HPDE6-E6E7 (cell line): Measurements from ENCODE around the gene C1QC.
"Not testable (repeated sequence)": the region's sequence is repeated elsewhere in the genome, so short reads cannot be mapped to it uniquely, and the experiment has no call there.

Experiments used
- DNase-seq: peaks from one replicate; pipeline ENCODE4 v3.0.0; 2011; ENCODE audit warnings: missing footprints; ENCODE audit errors: extremely low spot score

C1QC gene

DNA sequence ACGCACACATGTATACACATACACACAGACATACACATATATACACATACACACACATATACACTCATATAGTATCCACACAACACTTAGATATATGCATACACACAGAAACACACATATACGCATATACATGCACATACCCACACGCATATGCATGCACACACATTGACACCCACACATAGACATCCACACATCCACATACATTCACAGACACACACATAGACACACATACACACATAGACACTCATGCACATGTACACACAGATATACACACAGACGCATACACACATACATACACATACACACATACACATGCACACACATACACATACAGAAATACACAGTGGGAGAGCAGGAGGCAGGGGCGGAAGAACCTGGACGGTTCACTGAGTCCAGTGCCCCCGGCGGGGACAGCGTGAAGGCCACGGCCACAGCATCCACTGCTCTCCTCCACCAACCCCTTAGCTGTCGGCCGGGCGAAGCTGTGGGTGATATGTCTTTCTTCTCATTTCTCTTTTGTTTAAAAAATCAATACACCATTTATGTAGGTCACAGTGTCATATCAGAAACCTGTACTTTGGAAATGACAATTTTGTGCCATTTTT, 6.8 kb downstream of the C1QC start:
- no peak for DNase-seq

DNA sequence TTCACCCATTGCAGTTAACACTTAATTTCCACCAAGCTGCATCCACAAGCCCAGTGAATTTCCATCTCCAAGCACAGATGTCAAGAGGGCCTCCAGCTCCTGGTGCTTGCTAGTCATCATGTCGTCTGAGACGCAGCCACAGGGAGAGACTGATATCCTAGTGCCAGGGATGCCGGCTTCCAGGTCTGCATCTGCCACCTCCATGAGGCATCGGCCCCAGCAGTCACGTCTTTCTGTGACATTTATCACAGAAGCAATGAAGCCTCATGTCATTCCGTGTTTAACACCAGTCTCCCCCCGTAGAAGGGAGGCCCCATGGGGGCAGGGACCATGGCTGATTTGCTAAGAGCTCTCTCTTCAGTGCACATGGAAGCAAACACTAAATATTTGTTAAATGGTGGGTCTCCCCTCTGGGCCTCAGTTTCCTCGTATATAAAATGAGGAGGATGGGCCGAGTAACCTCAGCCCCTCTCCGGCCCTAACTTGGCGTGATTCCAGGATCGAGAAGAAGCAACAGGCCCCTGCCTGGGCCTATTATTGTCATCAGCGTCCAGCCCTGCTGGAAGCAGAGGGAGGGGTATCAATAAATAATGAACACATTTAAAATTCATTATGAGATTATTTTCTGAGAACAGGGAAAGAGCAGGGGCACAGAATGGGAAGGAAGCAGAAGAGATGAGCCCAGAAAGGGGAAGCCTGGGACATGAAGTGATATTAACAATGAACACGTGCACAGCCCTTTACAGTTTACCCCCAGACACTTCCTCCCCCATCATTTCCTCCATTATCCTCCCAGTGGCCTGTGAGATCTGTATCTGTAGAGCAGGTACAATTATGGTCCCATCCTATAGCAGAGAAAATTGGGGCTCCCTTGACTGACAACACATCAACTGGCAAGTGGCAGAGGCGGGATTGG, 8.8 kb downstream of the C1QC start:
- no peak for DNase-seq

DNA sequence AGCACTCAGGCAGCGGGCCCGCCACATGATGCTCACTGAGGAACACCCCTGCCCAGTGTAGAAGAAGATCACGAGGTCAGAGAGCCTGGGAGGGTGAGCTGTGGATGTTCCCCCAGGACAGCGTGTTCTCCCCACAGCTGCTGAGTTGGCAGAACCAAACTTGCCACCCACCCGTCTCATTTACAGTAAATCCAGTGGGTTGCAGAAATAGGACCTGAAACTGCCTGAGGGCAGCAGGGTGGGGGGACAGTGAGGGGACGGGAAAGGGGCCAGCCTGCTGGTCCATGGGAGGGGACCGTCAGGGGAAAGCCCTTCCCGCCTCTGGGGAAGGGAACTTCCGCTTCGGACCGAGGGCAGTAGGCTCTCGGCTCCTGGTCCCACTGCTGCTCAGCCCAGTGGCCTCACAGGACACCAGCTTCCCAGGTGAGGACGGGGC, 9.5 kb downstream of the C1QC start, which contains the start of gene C1QB:
C1QB (plus strand) TSS at position 356 of the 436 bp plus-strand sequence. CDS start 6,227 bp downstream, outside the sequence.
- no peak for DNase-seq

DNA sequence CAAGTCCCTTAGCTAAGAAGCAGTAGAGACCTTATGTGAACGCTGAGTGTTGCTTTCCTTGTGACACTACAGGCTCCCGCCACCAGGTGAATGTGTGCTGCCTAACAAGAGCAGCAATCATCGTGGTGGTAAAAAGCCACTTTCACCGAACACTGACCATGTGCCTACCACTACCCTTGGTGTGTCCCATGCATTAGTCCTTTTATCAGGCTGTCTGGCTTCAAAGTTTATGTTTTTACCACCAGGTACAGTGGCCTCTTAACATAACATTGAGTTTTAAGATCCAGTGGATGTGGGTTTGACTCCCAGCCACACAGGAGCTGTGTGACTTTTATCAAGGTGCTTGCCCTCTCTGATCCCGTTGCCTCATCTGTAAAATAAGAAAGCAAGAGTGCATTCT, 11.3 kb downstream of the C1QC start:
- DNase-seq: no peak

DNA sequence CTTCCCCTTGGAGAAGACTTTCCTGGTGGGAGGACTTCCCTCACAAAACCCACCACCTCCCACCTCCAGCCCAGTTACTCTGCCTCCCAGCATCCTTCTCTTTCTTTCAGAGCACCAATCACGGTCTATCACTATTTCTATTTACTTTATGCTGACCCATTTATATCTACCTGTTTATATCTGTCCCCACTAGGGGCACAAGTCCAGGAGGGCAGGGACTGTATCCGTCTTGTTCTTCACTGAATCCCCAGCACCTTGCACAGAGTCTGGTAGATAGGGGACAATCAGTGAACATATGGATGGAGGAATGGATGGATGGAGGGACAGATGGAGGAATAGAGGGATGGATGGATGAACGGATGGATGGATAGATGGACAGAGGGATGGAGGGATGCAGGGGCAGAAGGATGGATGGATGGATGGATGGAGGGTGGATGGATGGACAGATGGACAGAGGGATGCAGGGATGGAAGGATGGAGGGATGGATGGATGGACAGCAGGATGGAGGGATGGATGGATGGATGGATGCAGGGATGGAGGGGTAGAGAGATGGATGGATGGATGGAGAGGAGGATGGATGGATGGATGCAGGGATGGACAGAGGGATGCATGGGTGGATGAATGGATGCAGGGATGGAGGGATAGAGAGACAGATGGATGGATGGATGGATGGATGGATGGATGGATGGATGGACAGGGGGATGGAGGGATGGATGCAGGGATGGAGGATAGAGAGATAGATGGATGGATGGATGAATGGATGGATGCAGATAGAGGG, 15.1 kb downstream of the C1QC start:
- no peak for DNase-seq

DNA sequence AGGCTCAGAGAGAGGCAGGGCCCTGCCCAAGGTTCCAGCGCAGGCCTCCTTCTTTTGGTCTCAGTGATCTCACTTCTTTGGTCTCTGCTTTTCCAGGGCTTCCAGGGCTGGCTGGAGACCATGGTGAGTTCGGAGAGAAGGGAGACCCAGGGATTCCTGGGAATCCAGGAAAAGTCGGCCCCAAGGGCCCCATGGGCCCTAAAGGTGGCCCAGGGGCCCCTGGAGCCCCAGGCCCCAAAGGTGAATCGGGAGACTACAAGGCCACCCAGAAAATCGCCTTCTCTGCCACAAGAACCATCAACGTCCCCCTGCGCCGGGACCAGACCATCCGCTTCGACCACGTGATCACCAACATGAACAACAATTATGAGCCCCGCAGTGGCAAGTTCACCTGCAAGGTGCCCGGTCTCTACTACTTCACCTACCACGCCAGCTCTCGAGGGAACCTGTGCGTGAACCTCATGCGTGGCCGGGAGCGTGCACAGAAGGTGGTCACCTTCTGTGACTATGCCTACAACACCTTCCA, 17.3 kb downstream of the C1QC start:
- no peak for DNase-seq

DNA sequence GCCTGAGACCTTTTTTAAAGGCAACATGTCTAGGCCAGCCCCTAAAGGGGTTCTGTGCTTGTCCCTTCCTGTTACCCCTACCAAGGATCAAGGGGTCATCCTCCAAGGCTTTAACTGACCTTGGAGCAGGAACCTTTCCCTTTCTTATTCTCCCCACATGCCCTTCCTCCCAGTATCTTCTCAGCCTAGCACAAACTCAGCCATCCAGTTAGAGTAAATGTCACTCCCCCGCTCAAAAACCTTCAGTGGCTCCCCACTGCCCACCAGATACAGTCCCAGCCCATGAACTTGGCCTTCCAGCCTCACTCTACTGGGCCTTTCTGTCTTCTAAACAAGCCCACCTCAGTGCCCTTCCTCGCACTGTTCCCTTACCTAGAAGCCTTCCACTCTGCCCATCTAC, 18.4 kb downstream of the C1QC start:
- DNase-seq: no peak

DNA sequence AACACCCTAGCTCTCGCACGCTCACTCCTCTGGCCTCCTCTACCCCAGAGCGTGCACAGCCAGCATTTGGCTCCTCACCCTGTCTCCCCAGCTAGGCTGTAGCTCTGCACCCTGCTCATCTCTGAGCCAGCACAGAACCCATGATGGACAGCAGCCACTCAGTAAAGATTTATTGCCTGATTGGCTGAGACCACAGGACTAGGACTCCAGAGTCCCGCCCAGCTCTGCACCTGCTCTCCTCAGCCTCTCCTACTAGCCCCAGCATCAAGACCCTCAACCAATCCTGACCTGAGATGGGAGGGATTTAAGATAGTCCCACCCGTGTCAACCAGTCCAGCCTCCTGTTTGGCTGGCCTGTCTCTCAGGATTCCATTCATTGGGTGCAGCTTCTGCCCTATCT, 18.9 kb downstream of the C1QC start:
- no peak for DNase-seq

DNA sequence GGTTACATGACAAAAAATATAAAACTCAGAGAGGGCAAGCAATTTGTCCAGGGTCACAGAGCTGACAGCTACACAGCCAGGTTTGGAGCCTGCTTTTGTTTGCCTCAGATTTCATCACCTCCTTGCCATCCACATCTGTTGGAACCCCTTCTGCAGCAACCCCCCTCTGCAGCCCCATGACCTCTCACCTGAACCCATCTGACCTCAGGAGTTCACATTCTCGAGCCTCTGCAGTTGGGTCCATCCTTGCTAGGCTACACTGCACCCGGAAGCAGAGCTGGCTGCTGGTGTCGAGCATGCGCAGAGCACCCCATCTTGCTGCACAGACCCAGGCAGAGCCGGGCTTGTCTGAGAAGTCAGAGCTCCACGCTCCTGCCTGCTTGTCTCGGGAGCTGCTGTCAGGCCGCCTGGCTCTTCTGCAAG, 19.6 kb downstream of the C1QC start:
- DNase-seq: no peak

DNA sequence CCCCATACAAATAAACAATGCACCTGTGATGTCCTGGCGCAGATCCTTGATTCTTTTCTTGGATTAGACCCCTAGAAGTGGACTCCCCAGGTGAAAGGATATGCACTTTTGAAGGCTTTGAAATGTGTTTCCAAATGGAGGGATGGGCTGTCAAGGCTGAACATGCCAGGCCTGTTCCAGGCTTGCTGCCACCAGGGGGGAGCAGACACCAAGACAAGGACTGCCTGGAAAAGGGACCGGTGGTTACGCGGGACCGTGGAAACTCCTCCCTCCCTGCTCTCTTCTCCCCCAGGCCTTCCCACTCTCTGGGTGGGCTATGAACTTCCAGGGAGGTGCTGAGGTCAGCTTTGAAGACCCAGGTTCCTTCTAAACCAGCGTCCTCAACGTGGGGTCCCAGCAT, 22.3 kb downstream of the C1QC start:
- peak; percentile 64 for DNase-seq

DNA sequence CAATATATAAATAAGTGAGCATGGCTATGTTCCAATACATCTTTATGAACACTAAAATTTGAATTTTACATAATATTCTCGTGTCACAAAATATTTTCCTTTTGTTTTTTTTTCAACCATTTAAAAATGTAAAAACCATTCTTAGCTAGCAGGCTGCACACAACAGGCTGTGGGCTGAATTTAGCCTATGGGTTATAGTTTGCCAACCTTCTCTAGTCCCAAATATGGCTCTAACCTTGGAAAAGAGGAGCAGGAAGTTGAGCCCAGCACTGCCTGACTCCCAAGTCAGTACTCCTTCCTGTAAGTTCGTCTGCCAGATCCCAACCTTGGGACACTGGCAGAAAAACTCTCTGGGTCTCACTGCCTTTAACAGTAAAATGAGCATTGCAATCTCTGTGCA, 23.0 kb downstream of the C1QC start:
- no peak for DNase-seq

DNA sequence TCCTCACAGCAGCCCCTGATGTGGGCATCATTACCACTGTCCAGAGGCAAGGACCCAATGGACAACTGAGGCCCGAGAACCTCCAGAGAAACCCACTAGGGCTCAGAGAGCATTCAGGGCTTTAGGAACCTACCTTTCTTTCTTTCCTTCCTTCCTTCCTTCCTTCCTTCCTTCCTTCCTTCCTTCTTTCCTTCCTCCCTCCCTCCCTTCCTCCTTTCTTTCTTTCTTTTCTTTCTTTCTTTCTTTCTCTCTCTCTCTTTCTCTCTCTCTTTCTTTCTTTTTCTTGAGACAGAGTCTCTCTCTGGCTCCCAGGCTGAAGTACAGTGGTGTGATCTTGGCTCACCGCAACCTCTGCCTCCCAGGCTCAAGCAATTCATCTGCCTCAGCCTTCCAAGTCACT, 25.4 kb downstream of the C1QC start:
- not testable (repeated sequence) for DNase-seq

DNA sequence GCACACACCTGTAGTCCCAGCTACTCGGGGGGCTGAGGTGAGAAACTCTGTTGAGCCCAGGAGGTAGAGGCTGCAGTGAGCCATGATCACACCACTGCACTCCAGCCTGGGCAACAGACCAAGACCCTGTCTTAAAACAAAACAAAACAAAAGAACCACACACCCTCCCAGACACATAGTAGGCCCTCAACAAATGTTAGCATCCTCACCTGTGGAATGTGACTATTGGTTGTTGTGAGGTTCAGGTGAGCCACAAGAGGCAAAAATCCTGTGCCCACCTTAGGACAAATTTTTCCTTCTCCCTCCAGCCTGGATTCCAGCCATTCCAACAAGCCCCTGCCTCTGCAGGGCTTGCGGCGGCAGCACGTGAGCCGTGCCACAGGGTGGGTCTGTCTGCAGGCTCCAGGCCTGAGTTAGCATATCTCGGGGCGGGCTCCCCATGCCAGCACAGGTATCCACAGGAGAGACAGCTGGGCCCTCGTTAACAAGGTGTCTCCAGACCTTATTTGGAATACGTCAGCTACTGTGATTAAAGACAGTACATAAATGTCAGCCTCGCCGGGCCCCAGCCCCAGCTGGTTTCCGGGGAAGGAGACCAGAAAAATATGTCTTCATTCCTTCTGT, 27.0 kb downstream of the C1QC start:
- no peak for DNase-seq

DNA sequence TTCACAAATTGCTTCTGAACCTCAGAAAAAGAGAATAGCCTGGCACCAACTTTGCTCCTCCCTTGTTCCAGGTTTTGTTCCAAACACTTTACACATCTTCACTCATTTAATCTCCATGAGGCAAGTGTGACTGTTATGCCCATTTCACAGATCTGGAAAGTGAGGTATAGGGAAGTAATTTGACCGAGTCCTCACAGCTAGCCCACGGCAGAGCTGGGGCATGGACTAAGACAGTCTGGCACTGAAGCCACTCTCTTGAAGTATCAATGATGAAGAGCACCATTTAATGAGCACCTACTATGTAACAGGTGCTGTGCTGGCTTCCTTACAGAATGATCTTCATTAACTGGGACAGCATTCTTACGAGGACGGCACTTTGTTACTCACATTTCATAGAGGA, 28.6 kb downstream of the C1QC start:
- DNase-seq: no peak

DNA sequence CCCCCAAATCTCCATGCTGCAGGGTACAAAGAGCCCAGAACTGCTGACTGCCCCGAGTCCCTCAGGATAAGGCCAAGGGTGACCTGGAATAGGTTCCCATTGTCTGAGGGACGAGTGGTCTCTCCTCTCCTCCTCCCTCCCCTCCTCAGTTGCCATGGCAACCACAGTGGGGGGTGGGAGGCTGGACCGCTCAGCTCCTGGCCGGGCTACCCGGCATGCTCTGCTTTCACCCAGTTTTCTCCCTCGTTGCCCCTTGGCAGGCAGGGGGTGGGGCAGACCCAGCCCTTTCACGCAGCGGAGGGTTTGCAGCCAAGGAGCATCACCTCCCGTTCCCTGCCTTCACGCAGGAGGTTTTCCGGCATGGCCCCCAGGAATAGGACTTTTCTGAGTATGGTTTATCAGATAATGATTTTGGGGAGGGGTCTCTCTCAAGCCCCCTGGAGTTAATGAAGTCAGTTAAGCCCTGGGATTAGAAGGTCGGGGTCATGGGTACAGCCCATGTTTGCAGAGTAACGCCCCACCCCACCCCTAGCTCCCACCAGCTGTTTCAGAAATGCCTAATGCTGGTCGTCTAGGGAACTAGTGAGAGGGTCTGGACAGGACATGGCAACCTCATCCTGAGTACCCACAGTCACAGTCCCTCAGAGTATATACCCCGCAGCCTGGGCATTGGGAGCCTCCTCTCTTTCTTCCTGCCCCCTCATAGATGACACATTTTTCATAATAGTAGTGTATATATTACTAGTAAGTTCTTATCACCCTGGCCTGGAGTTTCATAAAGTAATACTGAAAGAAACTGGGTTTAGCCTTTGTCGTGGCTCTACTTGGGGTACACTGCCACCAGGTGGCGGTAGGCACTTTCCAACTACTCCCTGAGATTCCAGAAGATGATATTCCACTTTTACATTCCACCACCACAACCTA, 30.3 kb downstream of the C1QC start:
- DNase-seq: peak; percentile 44

DNA sequence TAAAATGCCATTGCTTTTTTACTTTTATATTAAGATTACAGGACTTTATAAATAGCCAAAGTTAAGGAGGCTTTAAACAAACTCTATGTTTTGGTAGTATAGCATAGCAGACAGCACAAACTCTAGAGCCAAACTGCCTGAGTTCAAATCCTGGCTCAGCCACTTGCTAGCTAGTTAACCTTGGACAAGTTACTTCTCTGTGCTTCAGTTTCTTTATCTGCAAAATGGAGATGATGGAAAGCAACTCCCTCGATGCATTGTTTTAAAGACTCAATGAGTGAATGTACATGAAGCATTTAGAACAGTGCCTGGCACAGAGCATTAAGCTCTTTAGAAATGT, 30.9 kb downstream of the C1QC start:
- no peak for DNase-seq

DNA sequence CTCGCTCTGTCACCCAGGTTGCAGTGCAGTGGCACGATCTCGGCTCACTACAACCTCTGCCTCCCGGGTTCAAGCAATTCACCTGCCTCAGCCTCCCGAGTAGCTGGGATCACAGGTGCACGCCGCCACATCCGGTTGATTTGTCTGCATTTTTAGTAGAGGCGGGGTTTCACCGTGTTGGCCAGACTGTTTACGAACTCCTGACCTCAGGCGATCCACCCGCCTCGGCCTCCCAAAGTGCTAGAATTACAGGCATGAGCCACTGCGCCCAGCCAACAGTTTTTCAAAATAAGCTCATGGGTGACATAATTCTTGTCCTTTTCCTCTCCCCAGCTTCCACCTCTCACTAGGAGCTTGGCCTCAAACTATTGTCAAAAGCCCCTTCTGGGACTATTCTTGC, 32.7 kb downstream of the C1QC start:
- not testable (repeated sequence) for DNase-seq

DNA sequence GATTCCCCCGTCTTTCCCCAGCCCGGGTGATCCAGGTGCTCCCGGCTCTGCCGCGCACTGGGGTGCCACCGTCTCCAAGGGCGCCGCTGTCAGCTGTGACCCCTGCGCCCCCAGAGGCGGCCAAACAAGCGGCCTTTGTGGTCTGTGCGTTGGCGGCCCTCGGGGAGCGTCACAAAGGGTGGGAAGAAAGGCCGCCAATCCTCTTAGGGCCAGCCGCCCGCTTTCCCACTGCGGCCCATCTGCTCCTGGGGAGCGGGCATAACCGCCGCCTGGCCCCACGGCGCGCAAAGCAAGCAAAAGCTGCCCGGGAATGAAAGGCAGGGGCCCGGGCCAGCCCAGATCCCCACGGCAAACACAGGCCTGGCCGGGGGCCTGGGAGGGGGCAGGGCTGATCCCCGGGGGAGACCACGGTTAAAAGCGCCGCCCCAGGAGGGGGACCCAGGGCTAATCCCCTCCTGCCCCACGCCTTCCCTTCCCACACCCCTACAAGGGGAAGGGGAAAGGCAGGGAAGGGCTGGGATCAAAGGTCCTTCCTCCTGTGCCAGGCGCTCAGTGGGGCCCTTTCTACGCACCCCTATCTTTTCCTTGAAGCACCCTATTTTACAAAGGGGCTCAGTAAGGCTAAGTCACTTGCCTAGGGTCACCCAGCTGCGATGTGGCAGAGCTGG, 33.6 kb downstream of the C1QC start:
- DNase-seq: no peak

DNA sequence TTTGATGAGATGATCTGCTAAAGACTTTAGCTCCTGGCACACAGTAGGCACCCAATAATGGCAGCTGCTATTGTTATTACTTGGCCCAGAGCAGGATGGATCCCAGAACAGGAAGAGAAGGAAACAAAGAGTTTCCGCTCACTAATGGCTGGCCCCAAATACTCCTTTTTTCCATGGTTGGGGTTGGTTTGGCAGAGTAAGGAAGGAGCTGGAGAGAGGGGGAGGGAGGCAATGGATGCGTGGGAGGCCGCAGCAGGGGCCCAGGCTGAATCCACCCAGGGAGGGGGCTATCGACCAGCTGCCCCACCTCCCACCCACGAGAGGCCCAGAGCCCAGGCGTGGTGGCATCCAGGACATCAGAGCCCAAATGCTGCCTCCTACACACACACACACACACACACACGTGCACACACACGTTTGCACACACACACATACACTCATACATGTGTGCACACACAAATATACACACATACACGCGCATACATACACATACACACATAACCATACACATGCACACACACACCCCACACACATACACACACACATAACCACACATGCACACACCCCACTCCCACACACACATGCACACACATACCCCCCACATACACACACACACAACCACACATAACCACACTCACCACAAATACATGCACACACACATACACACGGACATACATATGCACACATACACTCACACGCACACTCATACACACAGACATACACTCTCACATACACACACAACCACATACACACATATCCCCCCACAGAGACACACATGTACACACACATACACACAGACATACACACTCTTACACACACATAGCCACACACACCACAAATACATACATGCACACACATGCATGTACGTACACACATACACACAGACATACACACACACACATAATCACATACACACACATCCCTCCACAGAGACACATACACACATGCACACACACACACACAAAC, 34.8 kb downstream of the C1QC start:
- no peak for DNase-seq
